CD8-positive, alpha-beta memory T cell (primary cell): ENCODE measurements around the gene EXOC4. TPM values are rescaled to one million over a fixed set of nuclear protein-coding genes. Genes with fewer than 3 reads are reported as not detected.
A peak's percentile ranks its signal among the peaks of the same experiment; 100 is the strongest.

ENCODE experiments used
- CTCF ChIA-PET: fragments of 350-600 bp; sonication (Branson Sonifier 250); formaldehyde crosslinking; loops from one replicate; lab custom pipeline; 2021; ENCODE audit warnings: antibody characterized with exemption; lab: Charles Lee
- POLR2A ChIA-PET: fragments of 350-600 bp; sonication (Branson Sonifier 250); formaldehyde crosslinking; loops from one replicate; lab custom pipeline; 2021; ENCODE audit warnings: antibody characterized with exemption; lab: Charles Lee
- DNase-seq, 5 donors: peaks; one replicate each; pipeline versions ENCODE4 v3.0.0 to v3.0.0-alpha.2; 2020 to 2022; ENCODE audit warnings: mixed read lengths in 1 of 5
- H3K27ac ChIP-seq: one replicate; pipeline ENCODE4 v1.7.0; 2013; ENCODE audit warnings: low read depth, mild to moderate bottlenecking, low read length, moderate library complexity
- H3K27me3 ChIP-seq: 2 replicates; pipeline ENCODE4 v1.7.0; 2013; ENCODE audit warnings: low read length, mild to moderate bottlenecking; ENCODE audit not compliant: insufficient read depth, poor library complexity, severe bottlenecking
- H3K36me3 ChIP-seq: 2 replicates; pipeline ENCODE4 v1.7.0; 2013; ENCODE audit warnings: mild to moderate bottlenecking, low read length, moderate library complexity; ENCODE audit not compliant: insufficient read depth
- H3K4me1 ChIP-seq: 2 replicates; pipeline ENCODE4 v1.7.0; 2013; ENCODE audit warnings: mild to moderate bottlenecking, low read length, moderate library complexity; ENCODE audit not compliant: insufficient read depth
- H3K4me3 ChIP-seq: 2 replicates; pipeline ENCODE4 v1.7.0; 2013; ENCODE audit warnings: mild to moderate bottlenecking, low read length
- H3K9me3 ChIP-seq: 2 replicates; pipeline ENCODE4 v1.7.0; 2013; ENCODE audit warnings: mild to moderate bottlenecking, low read length
- H3K27ac Mint-ChIP-seq, 8 donors: one replicate each; pipeline ENCODE4 v1.8.0; 2020 to 2021; ENCODE audit warnings: mixed read lengths in 8 of 8, mild to moderate bottlenecking in 6 of 8, inconsistent platforms in 3 of 8, moderate library complexity in 3 of 8
- H3K27me3 Mint-ChIP-seq, 2 donors: one replicate each; pipeline ENCODE4 v1.8.0; 2020 to 2021; ENCODE audit warnings: mixed read lengths in 2 of 2, mild to moderate bottlenecking in 1 of 2, moderate library complexity in 1 of 2
- H3K36me3 Mint-ChIP-seq, 3 donors: one replicate each; pipeline ENCODE4 v1.8.0; 2020 to 2021; ENCODE audit warnings: mixed read lengths in 3 of 3, inconsistent platforms in 1 of 3, mild to moderate bottlenecking in 1 of 3
- H3K4me1 Mint-ChIP-seq, 3 donors: one replicate each; pipeline ENCODE4 v1.8.0; 2020 to 2021; ENCODE audit warnings: mixed read lengths in 3 of 3, inconsistent platforms in 1 of 3, mild to moderate bottlenecking in 1 of 3
- H3K4me3 Mint-ChIP-seq, 7 donors: one replicate each; pipeline ENCODE4 v1.8.0; 2020 to 2021; ENCODE audit warnings: mixed read lengths in 7 of 7, mild to moderate bottlenecking in 6 of 7, moderate library complexity in 4 of 7, inconsistent platforms in 2 of 7
- H3K9me3 Mint-ChIP-seq, 5 donors: one replicate each; pipeline ENCODE4 v1.8.0; 2020 to 2022; ENCODE audit warnings: mixed read lengths in 5 of 5, mild to moderate bottlenecking in 3 of 5, moderate library complexity in 2 of 5, inconsistent platforms in 1 of 5
- polyA plus RNA-seq: library from polyadenylated mRNA; unstranded; fragments of 300-500 nt; fragmentation: Illumina TruSeq; gene quantifications from one replicate; pipeline ENCODE4 v1.2.3, GENCODE V29; 2021
- total RNA-seq, 2 experiments: library from RNA; stranded (reverse); gene quantifications; one replicate each; pipeline ENCODE4 v1.2.3, GENCODE V29; 2021

EXOC4 gene
- total and polyA plus RNA-seq, 3 experiments from 2014 or later, result 34.5 to 53.2 (median 50.3) TPM

- peaks cover 0 to 6% (median 0%) of the 10 kb centered on the region in 3 donors for H3K4me1 Mint-ChIP-seq
- POLR2A ChIA-PET, result no interaction called here
- CTCF ChIA-PET, result no interaction called here
- Histone ChIP-seq H3K36me3 (no peaks in the 10 kb centered on the region), H3K4me3 (no peak overlapping the region), H3K27ac (no peak overlapping the region), H3K9me3 (no peaks in the 10 kb centered on the region), H3K4me1 (no peaks in the 10 kb centered on the region), H3K27me3 (no peaks in the 10 kb centered on the region)
- no peaks in the 10 kb centered on the region for H3K9me3 Mint-ChIP-seq
- H3K27ac Mint-ChIP-seq, result no peak overlapping the region
- no peak overlapping the region for H3K4me3 Mint-ChIP-seq
- H3K27me3 Mint-ChIP-seq, result no peaks in the 10 kb centered on the region
- H3K36me3 Mint-ChIP-seq, result peaks cover 0 to 3% (median 0%) of the 10 kb centered on the region in 3 donors
- no peak for DNase-seq
These were observed 604.7 kb downstream of the EXOC4 start for GRCh38 chr7:133857376-133858119.

- POLR2A ChIA-PET, result no interaction called here
- CTCF ChIA-PET, result no interaction called here
- no peak overlapping the region for H3K4me3 Mint-ChIP-seq
These were observed 605.4 kb downstream of the EXOC4 start for GRCh38 chr7:133858311-133858710.

GRCh38 chr7:133859231-133859630, 606.4 kb downstream of the EXOC4 start:
- ChIA-PET POLR2A (no interaction called here), CTCF (no interaction called here)
- Histone ChIP-seq H3K4me3 (no peak overlapping the region), H3K4me1 (no peaks in the 10 kb centered on the region), H3K27ac (no peak overlapping the region), H3K36me3 (no peaks in the 10 kb centered on the region), H3K27me3 (no peaks in the 10 kb centered on the region), H3K9me3 (no peaks in the 10 kb centered on the region)
- H3K27me3 Mint-ChIP-seq, result no peaks in the 10 kb centered on the region
- peak overlapping the region in 1 of 8 donors; percentile 13 for H3K27ac Mint-ChIP-seq
- DNase-seq, result no peak
- peaks cover 0 to 3% (median 0%) of the 10 kb centered on the region in 3 donors for H3K36me3 Mint-ChIP-seq
- H3K4me3 Mint-ChIP-seq, result peak overlapping the region in 1 of 7 donors; percentile 42
- peaks cover 0 to 2% (median 0%) of the 10 kb centered on the region in 3 donors for H3K4me1 Mint-ChIP-seq
- H3K9me3 Mint-ChIP-seq, result no peaks in the 10 kb centered on the region

More at GRCh38 chr7:133858311-133858710, 605.4 kb downstream of the EXOC4 start:
- Histone ChIP-seq H3K9me3 (no peaks in the 10 kb centered on the region), H3K27ac (no peak overlapping the region), H3K4me3 (no peak overlapping the region), H3K4me1 (no peaks in the 10 kb centered on the region), H3K27me3 (no peaks in the 10 kb centered on the region), H3K36me3 (no peaks in the 10 kb centered on the region)
- DNase-seq, result no peak
- Mint-ChIP-seq H3K27ac (no peak overlapping the region), H3K27me3 (no peaks in the 10 kb centered on the region), H3K9me3 (no peaks in the 10 kb centered on the region), H3K36me3 (peaks cover 0 to 3% (median 0%) of the 10 kb centered on the region in 3 donors), H3K4me1 (peaks cover 0 to 2% (median 0%) of the 10 kb centered on the region in 3 donors)

GRCh38 chr7:133859871-133860450, 607.1 kb downstream of the EXOC4 start:
- Histone ChIP-seq H3K36me3 (no peaks in the 10 kb centered on the region), H3K27ac (no peak overlapping the region), H3K9me3 (no peaks in the 10 kb centered on the region), H3K27me3 (no peaks in the 10 kb centered on the region), H3K4me3 (no peak overlapping the region), H3K4me1 (no peaks in the 10 kb centered on the region)
- ChIA-PET POLR2A (no interaction called here), CTCF (no interaction called here)
- Mint-ChIP-seq H3K4me1 (peaks cover 0 to 2% (median 0%) of the 10 kb centered on the region in 3 donors), H3K27ac (peak overlapping the region in 1 of 8 donors; percentile 60), H3K27me3 (no peaks in the 10 kb centered on the region), H3K9me3 (no peaks in the 10 kb centered on the region), H3K4me3 (no peak overlapping the region), H3K36me3 (peaks cover 0 to 3% (median 0%) of the 10 kb centered on the region in 3 donors)
- no peak for DNase-seq

GRCh38 chr7:133860628-133861335, 607.9 kb downstream of the EXOC4 start:
- no peak overlapping the region for H3K4me3 Mint-ChIP-seq
- Histone ChIP-seq H3K27ac (no peak overlapping the region), H3K4me3 (no peak overlapping the region), H3K9me3 (no peaks in the 10 kb centered on the region), H3K36me3 (no peaks in the 10 kb centered on the region), H3K27me3 (no peaks in the 10 kb centered on the region), H3K4me1 (no peaks in the 10 kb centered on the region)
- H3K9me3 Mint-ChIP-seq, result no peaks in the 10 kb centered on the region
- no peak for DNase-seq
- no peaks in the 10 kb centered on the region for H3K27me3 Mint-ChIP-seq
- H3K4me1 Mint-ChIP-seq, result peaks cover 0 to 3% (median 0%) of the 10 kb centered on the region in 3 donors
- no peak overlapping the region for H3K27ac Mint-ChIP-seq
- ChIA-PET POLR2A (no interaction called here), CTCF (no interaction called here)
- peaks cover 0 to 3% (median 0%) of the 10 kb centered on the region in 3 donors for H3K36me3 Mint-ChIP-seq

GRCh38 chr7:133861876-133862275, 609.0 kb downstream of the EXOC4 start:
- no peaks in the 10 kb centered on the region for H3K27me3 ChIP-seq
- H3K4me3 ChIP-seq, result no peak overlapping the region
- H3K36me3 ChIP-seq, result no peaks in the 10 kb centered on the region
- no peak overlapping the region for H3K4me3 Mint-ChIP-seq
- no peaks in the 10 kb centered on the region for H3K27me3 Mint-ChIP-seq
- H3K9me3 Mint-ChIP-seq, result no peaks in the 10 kb centered on the region
- H3K27ac Mint-ChIP-seq, result no peak overlapping the region
- H3K4me1 ChIP-seq, result no peaks in the 10 kb centered on the region
- no peak overlapping the region for H3K27ac ChIP-seq
- DNase-seq, result no peak
- peaks cover 0 to 5% (median 0%) of the 10 kb centered on the region in 3 donors for H3K4me1 Mint-ChIP-seq
- no peaks in the 10 kb centered on the region for H3K9me3 ChIP-seq
- CTCF ChIA-PET, result no interaction called here
- H3K36me3 Mint-ChIP-seq, result peaks cover 0 to 3% (median 0%) of the 10 kb centered on the region in 3 donors
- POLR2A ChIA-PET, result no interaction called here

- CTCF ChIA-PET, result no interaction called here
These were observed 610.6 kb downstream of the EXOC4 start for GRCh38 chr7:133863362-133864061.

More at GRCh38 chr7:133863362-133864061, 610.6 kb downstream of the EXOC4 start:
- H3K4me3 Mint-ChIP-seq, result no peak overlapping the region
- POLR2A ChIA-PET, result no interaction called here
- H3K27me3 Mint-ChIP-seq, result no peaks in the 10 kb centered on the region
- H3K27me3 ChIP-seq, result no peaks in the 10 kb centered on the region
- H3K9me3 Mint-ChIP-seq, result no peaks in the 10 kb centered on the region
- no peak for DNase-seq
- no peak overlapping the region for H3K27ac Mint-ChIP-seq
- H3K4me1 Mint-ChIP-seq, result peaks cover 0 to 5% (median 0%) of the 10 kb centered on the region in 3 donors
- H3K27ac ChIP-seq, result no peak overlapping the region
- no peaks in the 10 kb centered on the region for H3K4me1 ChIP-seq
- no peak overlapping the region for H3K4me3 ChIP-seq
- peaks cover 0 to 3% (median 0%) of the 10 kb centered on the region in 3 donors for H3K36me3 Mint-ChIP-seq
- no peaks in the 10 kb centered on the region for H3K36me3 ChIP-seq
- H3K9me3 ChIP-seq, result no peaks in the 10 kb centered on the region
